GM19468 (cell line): ENCODE measurements around the gene EPB41.

Source experiments
- ATAC-seq: cut with Tn5 transposase; IDR thresholded peaks from one replicate; pipeline ENCODE4 v1.9.1; 2021; ENCODE audit warnings: mild to moderate bottlenecking, moderate library complexity, moderate number of reproducible peaks; ENCODE audit not compliant: unreplicated experiment; ENCODE audit errors: extremely low read depth

EPB41 gene

DNA sequence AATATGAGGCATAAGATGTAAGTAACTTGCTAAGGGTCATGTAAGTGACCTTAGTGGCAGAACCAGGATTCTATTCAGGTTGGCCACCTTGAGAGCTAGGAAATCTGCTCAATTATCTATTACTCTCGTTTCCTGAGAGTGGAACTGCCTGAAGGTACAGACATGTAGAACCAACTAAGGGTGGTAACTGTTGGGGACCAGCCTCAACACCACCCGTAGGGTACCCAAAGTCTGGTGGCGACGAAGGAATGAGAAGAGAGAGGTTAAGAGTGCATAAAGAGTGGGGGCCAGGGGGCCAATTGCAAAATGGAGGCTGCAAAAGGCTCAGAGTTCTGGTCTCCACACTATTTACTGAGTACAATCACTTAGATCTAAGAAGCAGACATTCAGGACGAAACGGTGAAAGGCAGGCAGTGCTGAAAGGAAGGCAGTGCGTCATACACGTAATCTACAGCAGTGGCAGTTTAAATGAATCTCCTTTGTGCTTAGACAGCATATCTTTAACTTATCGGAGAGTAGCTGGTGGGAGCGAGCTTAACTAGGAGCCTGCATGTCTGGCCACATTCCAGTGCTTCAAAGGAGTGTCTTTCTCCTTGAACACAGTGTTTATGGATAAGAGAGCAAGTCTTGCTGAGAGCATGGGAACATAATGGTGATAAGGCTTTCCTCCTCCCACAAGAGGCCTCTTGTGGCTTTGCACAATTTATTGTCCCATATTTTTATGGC lies 242.3 kb downstream of the EPB41 start:
- no peak for ATAC-seq

DNA sequence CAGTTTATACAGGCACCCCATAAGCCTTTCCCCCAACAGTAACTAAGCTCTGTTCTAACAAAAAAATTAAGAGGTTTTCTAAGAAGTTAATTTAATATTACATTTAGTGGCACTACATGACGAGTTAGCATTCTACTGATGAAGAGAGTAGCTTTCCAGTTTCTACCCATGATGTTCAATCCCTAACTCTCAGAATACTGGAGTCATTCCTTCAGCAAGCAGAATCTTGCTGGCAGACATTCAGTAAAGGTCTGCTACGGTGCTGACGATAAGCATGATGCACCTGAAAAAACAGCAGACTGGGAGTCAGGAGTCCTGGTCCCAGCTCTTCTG lies 242.9 kb downstream of the EPB41 start:
- ATAC-seq, result no peak

DNA sequence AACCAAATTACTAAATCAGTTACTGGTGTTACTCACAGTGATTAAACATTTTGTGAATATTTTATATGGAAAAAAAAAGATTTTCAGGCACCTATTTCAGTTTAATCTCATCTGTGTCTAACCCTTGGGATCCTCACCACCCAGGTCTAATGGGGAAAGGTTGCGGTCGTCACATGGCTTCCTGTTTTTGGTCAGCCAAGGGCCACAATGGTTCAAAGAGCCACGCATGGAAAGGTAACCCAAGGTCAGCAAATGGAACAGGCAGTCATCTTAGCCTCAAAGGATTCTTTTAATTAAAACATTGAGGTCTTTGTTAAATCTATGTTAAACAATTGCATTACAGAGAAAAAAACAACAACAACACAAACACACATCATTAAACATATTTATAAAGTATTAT lies 245.4 kb downstream of the EPB41 start:
- ATAC-seq, result no peak

DNA sequence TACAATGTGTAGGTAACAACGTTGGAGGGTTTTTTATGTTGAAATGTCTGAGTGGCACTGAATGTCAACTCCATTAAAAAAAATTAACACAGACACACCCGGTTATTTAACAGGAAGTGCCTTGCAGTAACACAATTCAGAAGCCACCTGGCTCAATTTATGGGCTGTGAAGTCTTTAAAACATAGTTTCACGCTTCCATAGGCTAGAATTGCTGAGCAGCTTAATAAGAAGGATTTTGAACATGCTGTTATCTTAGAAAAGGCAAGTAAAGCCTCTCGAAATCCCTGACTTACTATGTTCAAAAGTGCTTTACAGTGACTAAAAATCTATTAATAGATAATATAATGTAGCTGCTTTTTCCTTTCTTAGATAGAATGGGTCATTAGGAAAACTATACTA lies 247.7 kb downstream of the EPB41 start:
- ATAC-seq, result no peak

DNA sequence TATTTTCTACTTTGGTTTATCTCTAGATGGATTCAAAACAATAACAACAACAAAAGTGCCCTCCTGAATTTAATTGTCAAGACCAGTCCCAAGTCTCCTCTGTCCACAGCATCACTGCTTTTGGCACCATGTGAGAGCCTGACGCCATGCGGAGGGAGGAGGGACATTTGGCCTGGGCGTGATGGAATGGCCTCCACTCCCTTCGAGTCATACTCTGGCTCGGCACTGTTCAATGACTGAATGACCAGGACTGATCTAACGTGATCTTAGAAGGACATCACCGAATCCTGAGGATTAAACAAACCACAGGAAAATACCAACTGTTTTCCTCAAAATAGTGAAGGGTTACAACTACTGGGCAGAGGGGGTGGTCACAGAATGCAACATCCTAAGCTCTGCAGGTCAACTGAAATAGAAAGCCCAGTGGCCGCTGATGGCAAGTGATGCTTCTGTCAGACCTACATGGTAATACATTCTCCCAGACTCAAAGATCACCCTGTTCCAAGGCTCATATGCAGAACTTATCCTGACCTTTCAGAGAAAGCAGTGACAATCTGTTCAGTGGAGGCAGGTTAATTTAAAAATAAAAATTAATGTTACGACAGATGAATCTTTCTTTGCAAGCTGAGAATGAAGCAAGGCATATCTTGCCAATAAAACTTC lies 248.2 kb downstream of the EPB41 start:
- no peak for ATAC-seq

DNA sequence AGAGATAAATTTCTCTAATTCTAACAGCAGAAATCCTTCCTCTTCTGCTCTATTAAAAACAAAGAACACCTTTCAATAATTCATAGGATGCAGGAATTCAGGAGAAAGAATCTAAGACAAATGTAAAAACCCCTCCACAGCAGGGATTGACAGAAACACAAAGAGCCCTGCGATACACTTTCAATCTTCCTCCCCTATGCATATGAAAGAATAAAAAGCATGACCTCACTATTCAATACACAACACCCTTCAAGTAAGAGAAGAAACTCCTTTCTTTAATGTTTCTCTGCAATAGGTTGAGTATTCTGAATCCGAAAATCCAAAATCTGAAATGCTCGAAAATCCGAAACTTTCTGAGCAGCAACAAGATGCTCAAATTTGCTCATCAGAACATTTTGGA lies 250.2 kb downstream of the EPB41 start:
- no peak for ATAC-seq

DNA sequence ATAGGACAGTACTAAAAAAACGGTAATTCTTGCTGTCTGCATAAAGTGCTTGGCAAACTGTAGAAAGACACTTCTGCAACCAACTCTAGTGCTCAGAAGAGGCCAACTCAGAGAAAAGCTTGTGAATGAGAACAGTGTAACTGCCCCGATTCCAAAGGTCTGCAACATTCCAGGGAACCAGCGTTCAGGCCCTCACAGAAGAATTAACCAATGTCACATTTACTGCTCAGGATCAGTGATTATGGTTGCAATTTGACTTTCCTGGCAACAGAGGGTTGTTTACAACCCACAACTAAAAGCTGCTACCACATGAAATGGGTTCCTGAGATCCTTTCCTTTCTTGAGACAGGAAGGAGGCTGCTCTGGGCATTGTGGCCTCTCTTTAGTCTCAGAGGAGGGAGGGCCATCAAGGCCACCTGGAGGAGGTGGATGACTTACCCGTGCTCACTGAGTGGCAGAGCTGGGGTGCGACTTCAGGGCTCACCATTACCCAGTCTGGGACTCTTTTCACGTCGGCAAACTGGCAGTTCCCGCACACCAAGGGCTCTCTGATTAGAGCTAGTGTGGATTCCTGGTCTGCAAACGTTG lies 252.0 kb downstream of the EPB41 start:
- no peak for ATAC-seq

DNA sequence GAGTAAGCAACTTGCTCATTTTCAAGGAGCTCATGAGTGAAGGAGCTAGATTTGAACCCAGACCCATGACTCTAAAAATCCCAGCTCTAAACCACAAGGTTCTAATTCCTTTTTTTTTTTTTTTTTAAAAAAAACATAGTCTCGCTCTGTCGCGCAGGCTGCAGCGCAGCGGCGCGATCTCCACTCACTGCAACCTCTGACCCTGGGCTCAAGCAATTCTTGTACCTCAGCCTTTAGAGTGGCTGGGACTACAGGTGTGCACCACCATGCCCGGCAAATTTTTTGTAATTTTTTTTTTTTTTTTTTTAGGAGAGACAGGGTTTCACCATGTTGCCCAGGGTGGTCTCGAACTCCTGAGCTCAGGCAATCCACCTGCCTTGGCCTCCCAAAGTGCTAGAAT lies 253.5 kb downstream of the EPB41 start:
- ATAC-seq, result no peak
